CD4-positive, alpha-beta T cell (primary cell): ENCODE measurements around the gene MSL3B.
"Not testable (repeated sequence)": the region's sequence is repeated elsewhere in the genome, so short reads cannot be mapped to it uniquely, and the experiment has no call there.

Experiments
- ATAC-seq: fragments of 200-7000 bp; cut with Tn5 transposase; one replicate; pipeline ENCODE4 v1.10.0; 2022; ENCODE audit warnings: mild to moderate bottlenecking; ENCODE audit not compliant: poor library complexity
- CTCF ChIA-PET: fragments of 350-600 bp; sonication (Branson Sonifier 250); formaldehyde crosslinking; loops from one replicate; lab custom pipeline; 2021; ENCODE audit warnings: antibody characterized with exemption, inconsistent platforms; lab: Charles Lee
- POLR2A ChIA-PET: fragments of 350-600 bp; sonication (Branson Sonifier 250); formaldehyde crosslinking; loops from one replicate; lab custom pipeline; 2021; ENCODE audit warnings: antibody characterized with exemption, inconsistent platforms; lab: Charles Lee
- DNase-seq, 14 experiments: peaks; one replicate each; pipeline ENCODE4 v3.0.0-alpha.2; 2013 to 2020; ENCODE audit warnings: mixed read lengths in 2 of 14
- H3K27ac ChIP-seq, 2 donors: one replicate each; pipeline versions ENCODE4 v1.5.1 to v1.7.0; 2013; ENCODE audit warnings: low read length in 2 of 2, low read depth in 1 of 2, mild to moderate bottlenecking in 1 of 2
- H3K27me3 ChIP-seq, 2 experiments: 1 replicate in 1 of 2; 2 replicates in 1 of 2; pipeline versions ENCODE4 v1.6.1 to v1.7.0; 2013; ENCODE audit warnings: low read length in 2 of 2, control low read depth in 1 of 2, mild to moderate bottlenecking in 1 of 2, moderate library complexity in 1 of 2; ENCODE audit not compliant: insufficient read depth in 2 of 2, control insufficient read depth in 1 of 2
- H3K36me3 ChIP-seq: one replicate; pipeline ENCODE4 v1.6.1; 2013; ENCODE audit warnings: low read length, control low read depth; ENCODE audit not compliant: insufficient read depth
- H3K4me1 ChIP-seq: one replicate; pipeline ENCODE4 v1.6.1; 2013; ENCODE audit warnings: low read length, control low read depth; ENCODE audit not compliant: insufficient read depth
- H3K4me3 ChIP-seq: one replicate; pipeline ENCODE4 v1.5.1; 2013; ENCODE audit warnings: mild to moderate bottlenecking, low read length, moderate library complexity
- H3K9me3 ChIP-seq, 2 experiments: 1 replicate in 1 of 2; 2 replicates in 1 of 2; pipeline versions ENCODE4 v1.6.1 to v1.7.0; 2013; ENCODE audit warnings: low read length in 2 of 2, mild to moderate bottlenecking in 2 of 2, control low read depth in 1 of 2, moderate library complexity in 1 of 2; ENCODE audit not compliant: control insufficient read depth in 1 of 2, insufficient read depth in 1 of 2
- H3K27ac Mint-ChIP-seq: one replicate; pipeline ENCODE4 v1.8.0; 2020; ENCODE audit warnings: mixed read lengths
- H3K27me3 Mint-ChIP-seq: one replicate; pipeline ENCODE4 v1.8.0; 2021; ENCODE audit warnings: mixed read lengths
- H3K36me3 Mint-ChIP-seq: one replicate; pipeline ENCODE4 v1.8.0; 2021; ENCODE audit warnings: low read depth, mixed read lengths
- H3K4me1 Mint-ChIP-seq: one replicate; pipeline ENCODE4 v1.8.0; 2021; ENCODE audit warnings: low read depth, mixed read lengths
- H3K4me3 Mint-ChIP-seq: one replicate; pipeline ENCODE4 v1.8.0; 2020; ENCODE audit warnings: mild to moderate bottlenecking, mixed read lengths
- H3K9me3 Mint-ChIP-seq: one replicate; pipeline ENCODE4 v1.8.0; 2020; ENCODE audit warnings: mixed read lengths
- intact Hi-C, 2 experiments: fragments of 100-400 bp; cut with DNase I in 1 of 2; cut with micrococcal nuclease in 1 of 2; formaldehyde crosslinking; loops; one replicate each; pipeline versions ENCODE4 v1.15.1 to v1.9.0; 2023 to 2025; cut with DNase I, micrococcal nuclease
- TF ChIP-seq, protein P1 (sequence below): fragments of 200-600 bp; IDR thresholded peaks from one replicate; pipeline ENCODE4 v1.8.0; 2022; ENCODE audit warnings: antibody characterized with exemption, mild to moderate bottlenecking

MSL3B gene

DNA sequence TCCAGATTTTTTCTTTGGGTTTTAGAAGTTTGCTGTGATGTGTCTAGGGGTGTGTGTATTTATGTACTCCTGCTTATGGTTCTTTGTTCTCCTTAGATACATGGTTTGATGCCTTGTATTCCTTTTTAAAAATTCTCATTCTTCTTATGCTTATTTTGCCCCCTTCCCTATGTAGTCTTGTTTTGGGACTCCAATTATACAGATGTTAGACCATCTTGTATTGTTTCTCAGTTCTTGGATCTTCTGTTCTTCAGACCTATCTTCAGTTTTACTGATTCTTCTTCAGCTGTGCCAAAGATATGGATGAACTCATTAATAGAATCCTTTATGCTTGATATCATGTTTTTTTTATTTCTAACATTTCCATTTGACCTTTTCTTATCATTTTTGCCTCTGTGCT is 14.2 kb upstream of the MSL3B start:
- Mint-ChIP-seq H3K4me3 (no peak overlapping the region), H3K9me3 (peaks cover 17% of the 10 kb centered on the region)
- intact Hi-C loops = no loop called here

DNA sequence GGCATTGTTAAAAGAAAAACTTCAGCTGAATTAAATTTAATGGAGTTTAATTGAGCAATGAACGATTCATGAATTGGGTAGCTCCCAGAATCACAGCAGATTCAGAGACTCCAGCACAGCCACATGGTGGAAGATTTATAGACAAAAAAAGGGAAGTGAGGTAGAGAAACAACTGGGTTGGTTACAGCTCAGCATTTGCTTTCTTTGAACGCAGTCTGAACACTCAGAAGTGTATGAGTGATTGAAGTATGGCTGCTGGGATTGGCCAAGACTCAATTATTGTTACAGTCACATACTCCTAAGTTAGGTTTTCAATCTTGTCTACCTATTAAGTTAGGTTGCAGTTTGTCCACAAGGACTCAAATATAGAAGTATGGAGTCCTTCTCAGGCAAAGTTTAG is 3.9 kb upstream of the MSL3B start:
- H3K4me3 Mint-ChIP-seq, H3K4me3 ChIP-seq, H3K9me3 ChIP-seq, H3K27ac ChIP-seq, ATAC-seq, intact Hi-C loops, H3K4me1 ChIP-seq, H3K27ac Mint-ChIP-seq, POLR2A ChIA-PET, H3K36me3 ChIP-seq, DNase-seq: not testable (repeated sequence)
- Mint-ChIP-seq H3K36me3 (peaks cover 14% of the 10 kb centered on the region), H3K4me1 (peaks cover 13% of the 10 kb centered on the region), H3K9me3 (peaks cover 13% of the 10 kb centered on the region), H3K27me3 (peaks cover 54% of the 10 kb centered on the region)
- CTCF ChIA-PET = interaction anchor here (1.0 kb wide), 1 partner anchor 14 kb away, joined by 3 read pairs; no protein-coding TSS in a partner anchor
- H3K27me3 ChIP-seq = peaks cover 5 to 22% of the 10 kb centered on the region in 2 experiments

More for the DNA sequence above, 14.2 kb upstream of the MSL3B start:
- H3K9me3 ChIP-seq = peaks cover 4 to 17% of the 10 kb centered on the region in 2 experiments
- ChIA-PET POLR2A (no interaction called here), CTCF (no interaction called here)
- ATAC-seq (no peak), DNase-seq (no peak)
- Mint-ChIP-seq H3K27ac (no peak overlapping the region), H3K4me1 (no peaks in the 10 kb centered on the region), H3K27me3 (peaks cover 52% of the 10 kb centered on the region), H3K36me3 (no peaks in the 10 kb centered on the region)
- TF ChIP-seq, protein P1, sequence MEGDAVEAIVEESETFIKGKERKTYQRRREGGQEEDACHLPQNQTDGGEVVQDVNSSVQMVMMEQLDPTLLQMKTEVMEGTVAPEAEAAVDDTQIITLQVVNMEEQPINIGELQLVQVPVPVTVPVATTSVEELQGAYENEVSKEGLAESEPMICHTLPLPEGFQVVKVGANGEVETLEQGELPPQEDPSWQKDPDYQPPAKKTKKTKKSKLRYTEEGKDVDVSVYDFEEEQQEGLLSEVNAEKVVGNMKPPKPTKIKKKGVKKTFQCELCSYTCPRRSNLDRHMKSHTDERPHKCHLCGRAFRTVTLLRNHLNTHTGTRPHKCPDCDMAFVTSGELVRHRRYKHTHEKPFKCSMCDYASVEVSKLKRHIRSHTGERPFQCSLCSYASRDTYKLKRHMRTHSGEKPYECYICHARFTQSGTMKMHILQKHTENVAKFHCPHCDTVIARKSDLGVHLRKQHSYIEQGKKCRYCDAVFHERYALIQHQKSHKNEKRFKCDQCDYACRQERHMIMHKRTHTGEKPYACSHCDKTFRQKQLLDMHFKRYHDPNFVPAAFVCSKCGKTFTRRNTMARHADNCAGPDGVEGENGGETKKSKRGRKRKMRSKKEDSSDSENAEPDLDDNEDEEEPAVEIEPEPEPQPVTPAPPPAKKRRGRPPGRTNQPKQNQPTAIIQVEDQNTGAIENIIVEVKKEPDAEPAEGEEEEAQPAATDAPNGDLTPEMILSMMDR = no peak
- no peaks in the 10 kb centered on the region for H3K4me1 ChIP-seq
- no peaks in the 10 kb centered on the region for H3K36me3 ChIP-seq
- peaks cover 5 to 7% of the 10 kb centered on the region in 2 experiments for H3K27me3 ChIP-seq
- H3K4me3 ChIP-seq = no peak overlapping the region
- no peak overlapping the region for H3K27ac ChIP-seq

DNA sequence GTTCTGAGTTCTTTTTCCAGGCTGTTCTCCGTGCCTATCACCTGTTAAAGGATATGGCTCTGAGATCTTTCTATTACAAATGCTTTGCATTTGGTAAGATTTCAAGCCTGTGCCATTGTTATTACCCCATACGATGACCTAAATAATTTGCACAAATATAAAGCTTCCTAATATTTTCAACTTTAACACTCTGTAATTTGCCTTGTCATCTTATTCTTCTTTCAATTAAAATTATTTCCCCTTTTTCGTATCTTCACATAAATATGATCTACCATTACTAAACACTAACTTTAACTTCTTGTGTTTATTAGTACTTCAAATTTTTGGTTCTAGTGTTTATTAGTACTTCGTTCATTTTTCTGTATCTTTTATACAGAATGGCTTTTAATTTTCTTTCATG is 3.2 kb upstream of the MSL3B start:
- Mint-ChIP-seq H3K27ac (no peak overlapping the region), H3K4me3 (peak overlapping the region; percentile 1), H3K27me3 (peaks cover 51% of the 10 kb centered on the region), H3K36me3 (peaks cover 14% of the 10 kb centered on the region), H3K4me1 (peaks cover 13% of the 10 kb centered on the region), H3K9me3 (peaks cover 13% of the 10 kb centered on the region)
- TF ChIP-seq, protein P1 = no peak
- H3K9me3 ChIP-seq = peaks cover 5 to 15% of the 10 kb centered on the region in 2 experiments
- intact Hi-C loops = no loop called here
- no peak overlapping the region for H3K4me3 ChIP-seq
- DNase-seq = no peak
- H3K27me3 ChIP-seq = peaks cover 5 to 20% of the 10 kb centered on the region in 2 experiments
- H3K36me3 ChIP-seq = no peaks in the 10 kb centered on the region
- ChIA-PET CTCF (interaction anchor here (1.0 kb wide), 1 partner anchor 13 kb away, joined by 3 read pairs; no protein-coding TSS in a partner anchor), POLR2A (interaction anchor here (0.7 kb wide), 1 partner anchor 673 kb away, joined by 3 read pairs; no protein-coding TSS in a partner anchor)
- H3K27ac ChIP-seq = no peak overlapping the region
- no peak for ATAC-seq
- peaks cover 6% of the 10 kb centered on the region for H3K4me1 ChIP-seq

DNA sequence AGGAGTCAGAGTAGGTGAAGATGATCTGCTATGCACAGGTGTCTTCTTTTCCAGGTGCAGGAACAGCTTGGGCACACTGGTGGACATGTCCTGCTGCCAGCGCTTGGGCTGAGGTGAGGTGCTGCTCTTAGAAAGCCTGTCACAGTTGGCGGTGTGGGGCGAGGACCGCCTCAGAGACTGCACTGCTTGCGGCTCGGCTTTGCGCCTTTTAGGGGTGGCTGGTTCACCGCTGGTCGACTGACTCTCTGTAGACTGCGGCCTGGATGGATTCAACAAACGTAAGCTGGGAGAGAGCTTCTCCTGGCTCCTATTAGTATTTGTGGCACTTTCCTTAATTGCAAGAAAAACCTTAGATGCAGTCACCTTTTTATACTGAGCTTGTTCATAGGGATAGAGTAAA is 1.7 kb downstream of the MSL3B start:
- CTCF ChIA-PET = interaction anchor here (2.3 kb wide), 1 partner anchor 9 kb away, joined by 6 read pairs; no protein-coding TSS in a partner anchor
- POLR2A ChIA-PET = no interaction called here

More for the DNA sequence above, 1.7 kb downstream of the MSL3B start:
- peaks cover 9% of the 10 kb centered on the region for H3K9me3 Mint-ChIP-seq
- Histone ChIP-seq H3K9me3 (peaks cover 8 to 22% of the 10 kb centered on the region in 2 experiments), H3K36me3 (no peaks in the 10 kb centered on the region), H3K27me3 (peaks cover 0 to 10% of the 10 kb centered on the region in 2 experiments), H3K4me3 (no peak overlapping the region), H3K27ac (no peak overlapping the region), H3K4me1 (peaks cover 6% of the 10 kb centered on the region)
- peak overlapping the region; percentile 20 for H3K4me3 Mint-ChIP-seq
- peaks cover 14% of the 10 kb centered on the region for H3K36me3 Mint-ChIP-seq
- intact Hi-C loops = loop anchor here in 1 of 2 experiments (5.0 kb wide), 1 partner anchor 1169 kb away; the partner anchor contains the start of gene GIGYF2
- H3K27ac Mint-ChIP-seq = no peak overlapping the region
- TF ChIP-seq, protein P1 = no peak
- H3K4me1 Mint-ChIP-seq = peaks cover 13% of the 10 kb centered on the region
- DNase-seq (no peak), ATAC-seq (no peak)
- peaks cover 10% of the 10 kb centered on the region for H3K27me3 Mint-ChIP-seq
